Measurements from ENCODE around the gene FBXO9.

Gene FBXO9

GRCh38 chr6:53142810-53143209, 77.6 kb downstream of the FBXO9 start:
- no peak for DNase-seq

- DNase-seq, result no peak
These were observed 78.5 kb downstream of the FBXO9 start for GRCh38 chr6:53143710-53144109.

- DNase-seq, result no peak
These were observed 79.6 kb downstream of the FBXO9 start for GRCh38 chr6:53144802-53145201.

DNA sequence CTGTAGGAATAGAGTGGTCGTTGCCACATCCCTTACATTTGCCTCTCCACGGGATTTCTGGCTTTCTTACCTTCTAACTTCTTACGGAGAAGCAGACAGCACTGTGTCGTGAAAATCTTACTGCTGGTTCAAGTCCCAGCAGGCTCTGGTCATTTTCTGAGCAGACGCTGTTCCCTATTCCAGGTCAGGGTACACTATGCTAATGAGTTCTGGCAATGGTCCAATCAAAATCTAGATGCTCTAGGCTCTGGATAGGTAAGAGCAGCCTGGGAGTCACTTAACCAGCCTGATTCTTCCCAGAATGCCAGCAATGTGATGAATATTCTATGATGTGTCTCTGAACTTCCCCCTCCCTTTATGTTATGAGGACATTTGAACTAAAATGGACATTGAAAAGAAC, 83.5 kb downstream of the FBXO9 start, which contains the start of gene GCM1:
Gene GCM1, minus strand, starts transcription at position 158 of the 400 bp plus-strand sequence. CDS start 3,209 bp downstream, outside the sequence.
- DNase-seq, result no peak

Data from eye (tissue), 1 donor.